HCT116 (cell line): Measurements from ENCODE around the gene DHRS7. TPM values are rescaled to one million over a fixed set of nuclear protein-coding genes. Genes with fewer than 3 reads are reported as not detected.
A peak's percentile ranks its signal among the peaks of the same experiment; 100 is the strongest.

Experiments used
- ATAC-seq: fragments of 200-7000 bp; cut with Tn5 transposase; 2 replicates; pipeline ENCODE4 v1.9.1; 2020; ENCODE audit warnings: mild to moderate bottlenecking, moderate library complexity
- BruUV-seq: library from RNA; stranded (reverse); fragments of 400-500 nt; replicated peaks from 2 replicates; lab custom pipeline; 2021; lab: Mats Ljungman, UMichigan
- CTCF ChIA-PET: fragments of 300-600 bp; sonication (Branson Sonifier 250); formaldehyde crosslinking; loops from one replicate; lab custom pipeline; 2021; ENCODE audit warnings: antibody characterized with exemption; lab: Charles Lee
- POLR2A ChIA-PET: fragments of 300-600, 350-600 bp; sonication (Branson Sonifier 250); formaldehyde crosslinking; loops from one replicate; lab custom pipeline; 2021; ENCODE audit warnings: antibody characterized with exemption; lab: Charles Lee
- RAD21 ChIA-PET, 2 experiments: fragments of 300-600 bp; sonication (Branson Sonifier 250); formaldehyde crosslinking; loops; one replicate each; lab custom pipeline; 2023; ENCODE audit warnings: low total read pairs in 2 of 2; ENCODE audit not compliant: uncharacterized antibody in 2 of 2, unreplicated experiment in 2 of 2, low non-redundant PET in 1 of 2; lab: Charles Lee
- DNase-seq: peaks from one replicate; pipeline ENCODE4 v3.0.0-alpha.2; 2010; ENCODE audit warnings: low read depth, low spot score
- H2AFZ ChIP-seq: fragments of 200-600 bp; shearing (Covaris generic), sonication (generic); 2 replicates; pipeline ENCODE4 v1.6.1; 2017; ENCODE audit warnings: low read depth, mixed run types, mixed read lengths, antibody characterized with exemption, low read length; ENCODE audit not compliant: poor library complexity, severe bottlenecking
- H3K27ac ChIP-seq: 2 replicates; pipeline ENCODE4 v1.5.1; 2012; ENCODE audit warnings: low read depth, low read length
- H3K27me3 ChIP-seq: fragments of 200-600 bp; sonication (generic); 2 replicates; pipeline ENCODE4 v1.6.1; 2016; ENCODE audit warnings: mixed run types, low read length, mixed read lengths; ENCODE audit not compliant: insufficient read depth
- H3K36me3 ChIP-seq, 2 experiments: fragments of 200-500 bp in 1 of 2; fragments of 200-600 bp in 1 of 2; sonication (Bioruptor generic) in 1 of 2; sonication (generic) in 1 of 2; 2 replicates each; pipeline versions ENCODE4 v1.5.1 to v1.6.1; 2014 to 2016; ENCODE audit warnings: low read length in 2 of 2, inconsistent platforms in 1 of 2, mixed read lengths in 1 of 2, mixed run types in 1 of 2; ENCODE audit not compliant: insufficient read depth in 2 of 2, control insufficient read depth in 1 of 2
- H3K4me1 ChIP-seq, 2 experiments: fragments of 200-600 bp in 1 of 2; sonication (generic) in 1 of 2; 2 replicates each; pipeline versions ENCODE4 v1.5.1 to v1.6.1; 2012 to 2017; ENCODE audit warnings: low read length in 2 of 2, inconsistent platforms in 1 of 2, mild to moderate bottlenecking in 1 of 2, mixed read lengths in 1 of 2, mixed run types in 1 of 2, moderate library complexity in 1 of 2; ENCODE audit not compliant: insufficient read depth in 2 of 2, control insufficient read depth in 1 of 2
- H3K4me2 ChIP-seq: fragments of 200-600 bp; sonication (generic); 2 replicates; pipeline ENCODE4 v1.6.1; 2017; ENCODE audit warnings: mixed run types, low read length, mixed read lengths
- H3K4me3 ChIP-seq, 2 experiments: fragments of 200-600 bp in 1 of 2; sonication (generic) in 1 of 2; replicated peaks in 1 of 2; 2 replicates each; pipeline ENCODE4 v1.5.1; 2011 to 2016; ENCODE audit warnings: low read length in 2 of 2, control low read depth in 1 of 2, low read depth in 1 of 2, mild to moderate bottlenecking in 1 of 2, mixed read lengths in 1 of 2, mixed run types in 1 of 2
- H3K79me2 ChIP-seq: fragments of 200-600 bp; sonication (generic); 2 replicates; pipeline ENCODE4 v1.6.1; 2017; ENCODE audit warnings: mild to moderate bottlenecking, mixed run types, low read length, moderate library complexity, mixed read lengths; ENCODE audit not compliant: insufficient read depth
- H3K9ac ChIP-seq: fragments of 200-600 bp; sonication (generic); 2 replicates; pipeline ENCODE4 v1.6.1; 2016; ENCODE audit warnings: low read length, mixed read lengths
- H3K9me2 ChIP-seq: fragments of 200-600 bp; sonication (generic), shearing (Covaris generic); 2 replicates; pipeline ENCODE4 v1.6.1; 2017; ENCODE audit warnings: mixed run types, mild to moderate bottlenecking, moderate library complexity; ENCODE audit not compliant: insufficient read depth
- H3K9me3 ChIP-seq, 2 experiments: fragments of 200-500 bp in 1 of 2; fragments of 200-600 bp in 1 of 2; sonication (Bioruptor generic) in 1 of 2; sonication (generic) in 1 of 2; 2 replicates each; pipeline ENCODE4 v1.6.1; 2014 to 2017; ENCODE audit warnings: low read length in 2 of 2, mixed read lengths in 2 of 2, inconsistent platforms in 1 of 2, low read depth in 1 of 2, mild to moderate bottlenecking in 1 of 2, mixed run types in 1 of 2, moderate library complexity in 1 of 2; ENCODE audit not compliant: control insufficient read depth in 1 of 2, insufficient read depth in 1 of 2
- H4K20me1 ChIP-seq: fragments of 200-600 bp; sonication (generic), shearing (Covaris generic); 2 replicates; pipeline ENCODE4 v1.6.1; 2017; ENCODE audit warnings: mixed run types, mild to moderate bottlenecking, moderate library complexity; ENCODE audit not compliant: insufficient read depth
- CBX3 ChIP-seq: IDR thresholded peaks from 2 replicates; pipeline ENCODE4 v1.6.1; 2012; ENCODE audit warnings: low read depth
- CTCF ChIP-seq, 3 experiments: fragments of 200-600 bp in 1 of 3; sonication (generic) in 1 of 3; IDR thresholded peaks in 2 of 3; conservative IDR thresholded peaks in 1 of 3; 2 replicates each; pipeline ENCODE4 v1.5.1; 2012 to 2017; ENCODE audit warnings: low read depth in 2 of 3, low read length in 2 of 3, antibody characterized with exemption in 1 of 3, borderline replicate concordance in 1 of 3, control low read depth in 1 of 3, mild to moderate bottlenecking in 1 of 3, mixed read lengths in 1 of 3, mixed run types in 1 of 3, moderate library complexity in 1 of 3; ENCODE audit not compliant: insufficient read depth in 1 of 3
- EGR1 ChIP-seq: IDR thresholded peaks from 2 replicates; pipeline ENCODE4 v1.6.1; 2012; ENCODE audit warnings: low read depth
- ELF1 ChIP-seq: IDR thresholded peaks from 2 replicates; pipeline ENCODE4 v1.6.1; 2012; ENCODE audit warnings: low read depth, borderline replicate concordance
- EZH2 ChIP-seq: fragments of 200-600 bp; sonication (generic); IDR thresholded peaks from 2 replicates; pipeline ENCODE4 v1.6.1; 2017; ENCODE audit warnings: antibody characterized with exemption, mixed run types
- FOSL1 ChIP-seq: IDR thresholded peaks from 2 replicates; pipeline ENCODE4 v1.6.1; 2012; ENCODE audit warnings: low read depth
- JUND ChIP-seq: IDR thresholded peaks from 2 replicates; pipeline ENCODE4 v1.6.1; 2012
- POLR2AphosphoS5 ChIP-seq: IDR thresholded peaks from 2 replicates; pipeline ENCODE4 v1.6.1; 2011; ENCODE audit warnings: mild to moderate bottlenecking, low read depth, low read length, moderate library complexity
- RAD21 ChIP-seq: IDR thresholded peaks from 2 replicates; pipeline ENCODE4 v1.6.1; 2012; ENCODE audit warnings: low read depth, mild to moderate bottlenecking
- REST ChIP-seq: IDR thresholded peaks from 2 replicates; pipeline ENCODE4 v1.6.1; 2012; ENCODE audit warnings: low read depth
- SIN3A ChIP-seq: IDR thresholded peaks from 2 replicates; pipeline ENCODE4 v1.6.1; 2012; ENCODE audit warnings: low read depth
- SP1 ChIP-seq: IDR thresholded peaks from 2 replicates; pipeline ENCODE4 v1.6.1; 2012; ENCODE audit warnings: low read depth
- SRF ChIP-seq: IDR thresholded peaks from 2 replicates; pipeline ENCODE4 v1.6.1; 2012; ENCODE audit warnings: low read depth
- TCF7L2 ChIP-seq: IDR thresholded peaks from 2 replicates; pipeline ENCODE4 v1.7.0; 2011; ENCODE audit warnings: borderline replicate concordance, inconsistent platforms; ENCODE audit not compliant: insufficient read depth, insufficient read length; ENCODE audit errors: extremely low read depth
- YY1 ChIP-seq: IDR thresholded peaks from 2 replicates; pipeline ENCODE4 v1.6.1; 2011; ENCODE audit warnings: low read length, low read depth, moderate library complexity, mild to moderate bottlenecking; ENCODE audit not compliant: insufficient replicate concordance; ENCODE audit errors: extremely low read depth
- ZBTB33 ChIP-seq: IDR thresholded peaks from 2 replicates; pipeline ENCODE4 v1.6.1; 2011; ENCODE audit warnings: mild to moderate bottlenecking, low read length, moderate library complexity; ENCODE audit not compliant: insufficient replicate concordance; ENCODE audit errors: extremely low read depth
- ZFX ChIP-seq: fragments of 450-650 bp; IDR thresholded peaks from 2 replicates; pipeline ENCODE4 v1.6.1; 2017
- ZNF274 ChIP-seq: fragments of 200-500 bp; sonication (Bioruptor generic); IDR thresholded peaks from 2 replicates; pipeline ENCODE4 v1.6.1; 2014; ENCODE audit warnings: mild to moderate bottlenecking, low read depth, low read length, inconsistent platforms
- intact Hi-C: fragments of 100-400 bp; cut with micrococcal nuclease; formaldehyde crosslinking; loops from 2 replicates; pipeline ENCODE4 v1.10.0; 2022
- total RNA-seq: library from RNA; stranded (reverse); gene quantifications from one replicate; pipeline ENCODE4 v1.2.1, GENCODE V29; 2021; ENCODE audit not compliant: unreplicated experiment
- TF ChIP-seq, protein P1 (sequence below): IDR thresholded peaks from 2 replicates; pipeline ENCODE4 v1.6.1; 2012
- TF ChIP-seq, protein P2 (sequence below): IDR thresholded peaks from 2 replicates; pipeline ENCODE4 v1.6.1; 2012

DHRS7 gene
- total RNA-seq, 1 experiment from 2014 or later = 43.8 TPM

GRCh38 chr14:60166142-60166541 is 944 bp upstream of the DHRS7 start:
- H3K4me2 ChIP-seq = peak overlapping the region; percentile 97
- POLR2A ChIA-PET = no interaction called here
- H3K4me3 ChIP-seq = peak overlapping the region in 1 of 2 experiments; percentile 98; a peak in 2 of 4 replicates

More at GRCh38 chr14:60166142-60166541, 944 bp upstream of the DHRS7 start:
- Histone ChIP-seq H4K20me1 (no peaks in the 10 kb centered on the region), H3K36me3 (no peaks in the 10 kb centered on the region), H3K4me1 (peaks cover 14 to 27% of the 10 kb centered on the region in 2 experiments), H3K9me3 (no peaks in the 10 kb centered on the region), H3K27ac (0 out of 2 replicates have a peak overlapping the region, but pooled peaks have one; percentile 91), H2AFZ (peak overlapping the region; percentile 78), H3K9ac (peak overlapping the region; percentile 87), H3K27me3 (no peaks in the 10 kb centered on the region), H3K79me2 (peaks cover 5% of the 10 kb centered on the region), H3K9me2 (no peaks in the 10 kb centered on the region)
- TF ChIP-seq JUND (no peak), TCF7L2 (no peak), CBX3 (no peak), FOSL1 (no peak), SRF (no peak), RAD21 (no peak), ZBTB33 (no peak), POLR2AphosphoS5 (no peak), YY1 (no peak), SIN3A (no peak), CTCF (IDR thresholded peaks at IDR 0.05 in 2 of 3, conservative IDR thresholded peaks at IDR 0.05 in 1 of 3; ENCODE audit: borderline replicate concordance in 1 of 3, insufficient read depth in 1 of 3, low read depth in 2 of 3, low read length in 2 of 3) (no peak), ZFX (no peak), EZH2 (no peak), EGR1 (no peak), REST (no peak), ZNF274 (no peak), ELF1 (no peak), SP1 (no peak)
- TF ChIP-seq, protein P1, sequence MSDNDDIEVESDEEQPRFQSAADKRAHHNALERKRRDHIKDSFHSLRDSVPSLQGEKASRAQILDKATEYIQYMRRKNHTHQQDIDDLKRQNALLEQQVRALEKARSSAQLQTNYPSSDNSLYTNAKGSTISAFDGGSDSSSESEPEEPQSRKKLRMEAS = no peak
- TF ChIP-seq, protein P2, sequence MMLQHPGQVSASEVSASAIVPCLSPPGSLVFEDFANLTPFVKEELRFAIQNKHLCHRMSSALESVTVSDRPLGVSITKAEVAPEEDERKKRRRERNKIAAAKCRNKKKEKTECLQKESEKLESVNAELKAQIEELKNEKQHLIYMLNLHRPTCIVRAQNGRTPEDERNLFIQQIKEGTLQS = no peak
- ChIA-PET RAD21 (no interaction called here), CTCF (interaction anchor here (1.3 to 2.1 kb wide), 2 partner anchors 100 to 203 kb away, joined by 3 to 4 read pairs; no protein-coding TSS in a partner anchor)
- DNase-seq (no peak), ATAC-seq (no peak)
- BruUV-seq = no TSS peak
- intact Hi-C loops = loop anchor here (5.0 kb wide), 1 partner anchor 199 kb away; no protein-coding TSS in a partner anchor
